ENCODE measurements around the gene HIC1. TPM values are rescaled to one million over a fixed set of nuclear protein-coding genes. Genes with fewer than 3 reads are reported as not detected.

The HIC1 gene
- total and polyA plus RNA-seq, 7 donors: 2.0 to 12.6 (median 4.3) TPM

DNA sequence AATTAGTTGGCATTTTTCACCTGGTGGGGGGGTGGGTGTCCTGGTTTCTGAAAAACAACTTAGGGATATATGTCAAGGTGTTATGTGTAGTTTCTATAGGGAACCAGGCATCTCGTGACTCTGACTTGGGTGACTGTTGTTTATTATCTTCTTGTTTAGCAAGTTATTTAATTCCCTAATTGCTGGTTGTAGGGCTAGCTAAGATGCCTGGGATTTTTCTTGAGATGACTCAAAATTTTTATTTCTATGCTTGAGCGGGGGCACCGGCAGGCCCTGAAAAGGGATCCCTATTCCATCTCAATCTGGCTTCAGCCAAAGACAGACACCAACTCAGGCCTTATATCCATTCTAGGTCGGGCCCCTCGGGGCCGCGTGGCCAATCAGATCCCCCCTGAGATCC lies 21.8 kb upstream of the HIC1 start:
- no peak overlapping the region for H3K4me3 ChIP-seq
- DNase-seq (no peak), ATAC-seq (no peak)
- WGBS, 3 donors: 88 to 91% (median 89%) methylated on average over 7 of the region's 7 CpGs
- TF ChIP-seq, protein P1, sequence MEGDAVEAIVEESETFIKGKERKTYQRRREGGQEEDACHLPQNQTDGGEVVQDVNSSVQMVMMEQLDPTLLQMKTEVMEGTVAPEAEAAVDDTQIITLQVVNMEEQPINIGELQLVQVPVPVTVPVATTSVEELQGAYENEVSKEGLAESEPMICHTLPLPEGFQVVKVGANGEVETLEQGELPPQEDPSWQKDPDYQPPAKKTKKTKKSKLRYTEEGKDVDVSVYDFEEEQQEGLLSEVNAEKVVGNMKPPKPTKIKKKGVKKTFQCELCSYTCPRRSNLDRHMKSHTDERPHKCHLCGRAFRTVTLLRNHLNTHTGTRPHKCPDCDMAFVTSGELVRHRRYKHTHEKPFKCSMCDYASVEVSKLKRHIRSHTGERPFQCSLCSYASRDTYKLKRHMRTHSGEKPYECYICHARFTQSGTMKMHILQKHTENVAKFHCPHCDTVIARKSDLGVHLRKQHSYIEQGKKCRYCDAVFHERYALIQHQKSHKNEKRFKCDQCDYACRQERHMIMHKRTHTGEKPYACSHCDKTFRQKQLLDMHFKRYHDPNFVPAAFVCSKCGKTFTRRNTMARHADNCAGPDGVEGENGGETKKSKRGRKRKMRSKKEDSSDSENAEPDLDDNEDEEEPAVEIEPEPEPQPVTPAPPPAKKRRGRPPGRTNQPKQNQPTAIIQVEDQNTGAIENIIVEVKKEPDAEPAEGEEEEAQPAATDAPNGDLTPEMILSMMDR (IDR thresholded peaks at IDR 0.05): no peak
- H3K27ac ChIP-seq: no peak overlapping the region
- H3K27me3 ChIP-seq (ENCODE audit: insufficient read depth in 3 of 3, low read length in 2 of 3): no peaks in the 10 kb centered on the region
- intact Hi-C loops (cut with DNase I): no loop called here
- peaks cover 25% of the 10 kb centered on the region for H3K4me1 ChIP-seq
- H3K36me3 ChIP-seq (ENCODE audit: insufficient read depth in 1 of 2, low read depth in 1 of 2): peaks cover 0 to 49% of the 10 kb centered on the region in 2 donors
- no peaks in the 10 kb centered on the region for H3K9me3 ChIP-seq

DNA sequence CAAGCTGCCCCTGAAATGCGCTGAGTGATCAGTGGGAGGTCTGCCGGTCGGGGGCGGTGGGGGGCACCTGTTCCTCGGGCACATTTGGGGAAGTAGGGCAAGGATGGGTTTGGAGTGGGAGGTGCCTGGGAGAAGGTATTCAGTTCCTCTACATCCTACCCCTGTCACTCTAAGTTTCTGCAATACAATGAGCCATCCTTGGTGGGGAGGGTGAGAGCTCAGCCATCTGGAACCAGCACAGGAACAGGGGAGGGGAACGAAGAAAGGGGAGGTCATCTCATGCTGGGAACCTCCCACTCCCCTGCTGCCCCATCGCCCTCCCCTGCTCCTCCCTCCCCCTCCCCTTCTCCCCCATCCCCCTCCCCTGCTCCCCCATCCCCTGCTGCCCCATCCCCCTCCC lies 20.7 kb upstream of the HIC1 start:
- no peak for DNase-seq
- WGBS, 3 donors: 77 to 83% (median 82%) methylated on average over 5 to 7 of the region's 7 CpGs
- Histone ChIP-seq H3K27ac (no peak overlapping the region), H3K27me3 (ENCODE audit: insufficient read depth in 3 of 3, low read length in 2 of 3) (no peaks in the 10 kb centered on the region), H3K36me3 (ENCODE audit: insufficient read depth in 1 of 2, low read depth in 1 of 2) (peaks cover 0 to 58% of the 10 kb centered on the region in 2 donors), H3K9me3 (no peaks in the 10 kb centered on the region), H3K4me1 (peaks cover 25% of the 10 kb centered on the region), H3K4me3 (no peak overlapping the region)
- intact Hi-C loops (cut with DNase I): no loop called here
- ATAC-seq: no peak
- TF ChIP-seq, protein P1 (IDR thresholded peaks at IDR 0.05): no peak

DNA sequence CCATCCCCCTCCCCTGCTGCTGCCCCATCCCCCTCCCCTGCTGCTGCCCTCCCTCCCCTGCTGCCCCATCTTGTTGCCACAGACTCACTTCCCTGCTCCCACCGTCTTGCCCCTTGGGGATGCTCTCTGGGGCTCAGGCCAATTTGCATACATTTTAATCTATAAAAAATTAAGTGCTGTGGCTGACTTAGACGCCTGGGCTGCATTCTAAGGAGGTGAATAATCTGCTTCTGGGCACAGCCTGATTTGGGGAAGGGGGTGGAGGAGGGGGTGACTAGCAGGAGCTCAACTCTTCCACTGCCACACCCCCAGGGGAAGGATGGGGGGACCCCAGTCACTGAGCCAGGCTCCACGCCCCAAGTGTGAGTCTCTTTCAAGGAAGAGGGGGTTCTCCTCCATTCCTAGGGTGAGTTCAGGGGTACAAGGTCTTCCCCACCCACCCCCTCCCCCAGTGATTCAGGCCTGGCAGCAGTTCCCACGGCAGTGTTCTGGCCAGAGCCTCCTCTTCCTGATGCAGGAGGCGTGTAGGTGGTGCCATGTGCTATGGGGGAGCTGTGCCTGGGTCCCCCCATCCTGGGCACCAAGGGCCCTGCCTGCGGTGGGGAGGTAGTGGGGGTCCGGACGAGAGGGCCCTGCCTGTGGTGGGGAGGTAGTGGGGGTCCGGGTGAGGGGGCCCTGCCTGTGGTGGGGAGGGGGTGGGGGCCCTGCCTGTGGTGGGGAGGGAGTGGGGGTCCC lies 19.9 kb upstream of the HIC1 start:
- no peaks in the 10 kb centered on the region for H3K27me3 ChIP-seq (ENCODE audit: insufficient read depth in 3 of 3, low read length in 2 of 3)
- intact Hi-C loops (cut with DNase I): no loop called here
- TF ChIP-seq, protein P1 (IDR thresholded peaks at IDR 0.05): no peak
- peaks cover 21% of the 10 kb centered on the region for H3K4me1 ChIP-seq
- ATAC-seq: no peak
- peaks cover 0 to 63% of the 10 kb centered on the region in 2 donors for H3K36me3 ChIP-seq (ENCODE audit: insufficient read depth in 1 of 2, low read depth in 1 of 2)
- no peak for DNase-seq
- no peak overlapping the region for H3K4me3 ChIP-seq
- H3K9me3 ChIP-seq: no peaks in the 10 kb centered on the region
- 59 to 68% (median 68%) methylated on average over 5 to 9 of the region's 9 CpGs for WGBS, 3 donors
- H3K27ac ChIP-seq: no peak overlapping the region

DNA sequence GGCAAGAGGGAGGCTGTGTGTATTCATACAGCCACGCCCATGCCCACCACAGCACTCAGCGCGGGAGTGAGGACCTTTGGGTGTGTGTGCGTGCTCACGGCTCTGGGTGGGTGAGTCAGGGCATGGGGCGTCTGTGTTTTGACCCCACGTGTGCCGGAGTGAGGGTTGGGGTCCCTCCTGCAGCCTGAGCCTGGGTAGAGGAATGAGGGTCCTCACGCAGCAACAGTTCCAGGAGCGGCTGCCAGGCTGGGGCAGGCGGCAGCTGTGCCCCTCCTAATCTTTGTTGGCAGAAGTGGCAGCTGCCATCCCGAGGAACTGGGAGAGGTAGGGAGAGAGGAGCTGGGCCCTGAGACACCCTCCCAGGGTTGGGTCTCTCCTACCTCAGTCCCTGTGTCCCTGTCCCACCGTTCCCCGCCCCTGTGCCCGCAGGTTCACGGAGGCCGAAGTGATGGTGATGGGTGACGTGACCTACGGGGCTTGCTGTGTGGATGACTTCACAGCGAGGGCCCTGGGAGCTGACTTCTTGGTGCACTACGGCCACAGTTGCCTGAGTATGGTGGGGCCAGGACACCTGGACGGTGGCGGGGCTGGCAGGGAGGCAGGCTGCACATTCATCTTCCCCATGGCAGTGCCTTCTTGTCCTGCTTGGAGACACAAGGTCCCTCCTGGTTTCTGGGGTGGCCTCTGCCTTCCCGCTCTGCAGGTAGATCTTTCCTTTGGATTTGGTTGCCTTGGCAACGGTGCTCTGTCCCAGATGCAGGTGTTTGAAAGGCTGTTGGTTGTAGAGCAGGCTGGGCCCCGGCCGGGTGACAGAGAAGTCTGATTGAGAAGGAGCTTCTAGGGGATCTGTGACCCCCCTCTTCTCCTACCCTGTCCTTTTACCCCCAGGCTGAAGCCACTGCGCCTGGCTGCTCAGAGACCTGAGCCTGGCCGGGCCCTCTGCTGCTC lies 19.1 kb upstream of the HIC1 start:
- intact Hi-C loops (cut with DNase I): no loop called here
- TF ChIP-seq, protein P1 (IDR thresholded peaks at IDR 0.05): no peak
- DNase-seq (no peak), ATAC-seq (no peak)
- no peaks in the 10 kb centered on the region for H3K9me3 ChIP-seq
- no peaks in the 10 kb centered on the region for H3K27me3 ChIP-seq (ENCODE audit: insufficient read depth in 3 of 3, low read length in 2 of 3)
- H3K27ac ChIP-seq: no peak overlapping the region
- WGBS, 3 donors: 88% methylated on average over 29 of the region's 29 CpGs
- H3K4me3 ChIP-seq: no peak overlapping the region
- H3K36me3 ChIP-seq (ENCODE audit: insufficient read depth in 1 of 2, low read depth in 1 of 2): peaks cover 0 to 72% of the 10 kb centered on the region in 2 donors
- H3K4me1 ChIP-seq: peaks cover 20% of the 10 kb centered on the region
